Measurements from ENCODE around the gene CAMTA2.

- TF ChIP-seq CTCF (IDR thresholded peaks at IDR 0.05) (no peak), POLR2AphosphoS5 (IDR thresholded peaks at IDR 0.05) (peak in 1 of 4 donors; percentile 16), POLR2A (IDR thresholded peaks at IDR 0.05) (no peak), EP300 (IDR thresholded peaks at IDR 0.05) (no peak)
These were observed 17.8 kb downstream of the CAMTA2 start for GRCh38 chr17:4969551-4970173.

Data from sigmoid colon (tissue), 4 donors.